Loucy (cell line): ENCODE results near the gene RSPH10B.
"Not testable (repeated sequence)": the region's sequence is repeated elsewhere in the genome, so short reads cannot be mapped to it uniquely, and the experiment has no call there.

Experiments
- H2AFZ ChIP-seq: fragments of 200-600 bp; sonication (generic); 2 replicates; pipeline ENCODE4 v1.6.0; 2016; ENCODE audit warnings: antibody characterized with exemption, mild to moderate bottlenecking, low read length, moderate library complexity
- H3F3A ChIP-seq: fragments of 200-600 bp; 2 replicates; pipeline ENCODE4 v1.6.0; 2016; ENCODE audit warnings: antibody characterized with exemption, low read depth, mild to moderate bottlenecking
- H3K27me3 ChIP-seq: fragments of 200-600 bp; sonication (generic); 2 replicates; pipeline ENCODE4 v1.6.1; 2014; ENCODE audit warnings: low read length, mild to moderate bottlenecking; ENCODE audit not compliant: insufficient read depth, poor library complexity, severe bottlenecking
- H3K36me3 ChIP-seq: fragments of 200-600 bp; sonication (generic); 2 replicates; pipeline ENCODE4 v1.6.1; 2016; ENCODE audit warnings: low read length; ENCODE audit not compliant: insufficient read depth
- H3K4me1 ChIP-seq: fragments of 200-600 bp; sonication (generic); 2 replicates; pipeline ENCODE4 v1.5.1; 2014; ENCODE audit warnings: low read length, mild to moderate bottlenecking; ENCODE audit not compliant: insufficient read depth, poor library complexity, severe bottlenecking
- H3K4me2 ChIP-seq: fragments of 200-600 bp; sonication (generic); 2 replicates; pipeline ENCODE4 v1.6.0; 2014; ENCODE audit warnings: antibody characterized with exemption, low read length, low read depth, mild to moderate bottlenecking; ENCODE audit not compliant: poor library complexity, severe bottlenecking
- H3K4me3 ChIP-seq: fragments of 200-600 bp; sonication (generic); 2 replicates; pipeline ENCODE4 v1.5.1; 2014; ENCODE audit warnings: low read length, mild to moderate bottlenecking, mixed read lengths; ENCODE audit not compliant: poor library complexity, severe bottlenecking
- H3K79me2 ChIP-seq: fragments of 200-600 bp; sonication (generic); 2 replicates; pipeline ENCODE4 v1.6.1; 2014; ENCODE audit warnings: low read length; ENCODE audit not compliant: insufficient read depth
- H3K9ac ChIP-seq: fragments of 200-600 bp; sonication (generic); 2 replicates; pipeline ENCODE4 v1.6.0; 2014; ENCODE audit warnings: mild to moderate bottlenecking, low read depth, low read length, moderate library complexity; ENCODE audit not compliant: poor library complexity, severe bottlenecking
- H3K9me2 ChIP-seq: fragments of 200-600 bp; sonication (generic); replicated peaks from 2 replicates; pipeline ENCODE4 v1.6.1; 2016; ENCODE audit warnings: low read depth, low read length, mixed read lengths
- H3K9me3 ChIP-seq: fragments of 200-600 bp; sonication (generic); 2 replicates; pipeline ENCODE4 v1.6.1; 2014; ENCODE audit warnings: mild to moderate bottlenecking, antibody characterized with exemption, low read length, low read depth; ENCODE audit not compliant: insufficient read depth
- H4K20me1 ChIP-seq: fragments of 200-600 bp; sonication (generic); 2 replicates; pipeline ENCODE4 v1.6.0; 2014; ENCODE audit warnings: antibody characterized with exemption, low read length, mild to moderate bottlenecking; ENCODE audit not compliant: insufficient read depth, poor library complexity, severe bottlenecking
- EZH2phosphoT487 ChIP-seq: fragments of 200-600 bp; IDR thresholded peaks from 2 replicates; pipeline ENCODE4 v1.6.1; 2018; ENCODE audit warnings: antibody characterized with exemption, mild to moderate bottlenecking, moderate library complexity, borderline replicate concordance
- TF ChIP-seq, protein P1 (sequence below): fragments of 200-600 bp; sonication (generic); conservative IDR thresholded peaks from 2 replicates; pipeline ENCODE4 v1.5.1; 2014; ENCODE audit warnings: mild to moderate bottlenecking, antibody characterized with exemption, low read length

RSPH10B gene

DNA sequence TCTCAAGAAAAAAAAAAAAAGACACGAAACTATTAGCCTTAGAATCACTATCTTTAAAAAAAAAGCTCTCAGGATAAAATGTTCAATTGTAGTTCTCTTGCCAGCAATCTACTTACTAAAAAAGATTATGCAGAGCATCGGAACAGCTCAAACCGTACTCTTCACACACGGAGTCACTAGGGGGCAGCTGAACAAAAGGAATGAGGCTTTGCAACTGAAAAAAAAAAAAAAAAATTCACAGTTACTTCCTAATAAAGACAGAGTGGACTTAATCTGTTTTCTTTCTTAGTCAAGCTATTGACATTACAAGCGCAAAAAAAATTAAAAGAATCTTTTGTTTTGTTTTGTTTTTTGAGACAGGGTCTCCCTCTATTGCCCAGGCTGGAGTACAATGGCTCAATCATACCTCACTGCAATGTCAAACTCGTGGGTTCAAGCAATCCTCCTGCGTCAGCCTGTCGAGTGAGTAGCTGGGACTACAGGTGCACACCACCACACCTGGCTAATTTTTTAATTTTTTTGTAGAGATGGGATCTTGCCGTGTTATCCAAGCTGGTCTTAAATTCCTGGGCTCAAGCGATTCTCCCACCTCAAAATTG is 26.8 kb upstream of the RSPH10B start:
- Histone ChIP-seq H2AFZ (no peak overlapping the region), H3K9ac (no peak overlapping the region), H3K79me2 (no peaks in the 10 kb centered on the region), H3K36me3 (peaks cover 36% of the 10 kb centered on the region; the same call in 1 of the 2 replicates), H3K4me1 (no peaks in the 10 kb centered on the region), H3K4me2 (no peak overlapping the region), H3K9me2 (no peaks in the 10 kb centered on the region), H4K20me1 (no peaks in the 10 kb centered on the region), H3K27me3 (no peaks in the 10 kb centered on the region), H3K9me3 (no peaks in the 10 kb centered on the region), H3K4me3 (no peak overlapping the region), H3F3A (no peaks in the 10 kb centered on the region)
- TF ChIP-seq EZH2phosphoT487: no peak
- TF ChIP-seq, protein P1, sequence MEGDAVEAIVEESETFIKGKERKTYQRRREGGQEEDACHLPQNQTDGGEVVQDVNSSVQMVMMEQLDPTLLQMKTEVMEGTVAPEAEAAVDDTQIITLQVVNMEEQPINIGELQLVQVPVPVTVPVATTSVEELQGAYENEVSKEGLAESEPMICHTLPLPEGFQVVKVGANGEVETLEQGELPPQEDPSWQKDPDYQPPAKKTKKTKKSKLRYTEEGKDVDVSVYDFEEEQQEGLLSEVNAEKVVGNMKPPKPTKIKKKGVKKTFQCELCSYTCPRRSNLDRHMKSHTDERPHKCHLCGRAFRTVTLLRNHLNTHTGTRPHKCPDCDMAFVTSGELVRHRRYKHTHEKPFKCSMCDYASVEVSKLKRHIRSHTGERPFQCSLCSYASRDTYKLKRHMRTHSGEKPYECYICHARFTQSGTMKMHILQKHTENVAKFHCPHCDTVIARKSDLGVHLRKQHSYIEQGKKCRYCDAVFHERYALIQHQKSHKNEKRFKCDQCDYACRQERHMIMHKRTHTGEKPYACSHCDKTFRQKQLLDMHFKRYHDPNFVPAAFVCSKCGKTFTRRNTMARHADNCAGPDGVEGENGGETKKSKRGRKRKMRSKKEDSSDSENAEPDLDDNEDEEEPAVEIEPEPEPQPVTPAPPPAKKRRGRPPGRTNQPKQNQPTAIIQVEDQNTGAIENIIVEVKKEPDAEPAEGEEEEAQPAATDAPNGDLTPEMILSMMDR: peak; percentile 75

- not testable (repeated sequence) for H3K79me2 ChIP-seq, H4K20me1 ChIP-seq, H3K9me3 ChIP-seq, H3K27me3 ChIP-seq, H2AFZ ChIP-seq, H3K4me2 ChIP-seq, H3F3A ChIP-seq, H3K4me1 ChIP-seq, H3K9ac ChIP-seq, H3K4me3 ChIP-seq, H3K36me3 ChIP-seq, H3K9me2 ChIP-seq
Measured at GRCh38 chr7:5987061-5987460, 16.6 kb upstream of the RSPH10B start.

DNA sequence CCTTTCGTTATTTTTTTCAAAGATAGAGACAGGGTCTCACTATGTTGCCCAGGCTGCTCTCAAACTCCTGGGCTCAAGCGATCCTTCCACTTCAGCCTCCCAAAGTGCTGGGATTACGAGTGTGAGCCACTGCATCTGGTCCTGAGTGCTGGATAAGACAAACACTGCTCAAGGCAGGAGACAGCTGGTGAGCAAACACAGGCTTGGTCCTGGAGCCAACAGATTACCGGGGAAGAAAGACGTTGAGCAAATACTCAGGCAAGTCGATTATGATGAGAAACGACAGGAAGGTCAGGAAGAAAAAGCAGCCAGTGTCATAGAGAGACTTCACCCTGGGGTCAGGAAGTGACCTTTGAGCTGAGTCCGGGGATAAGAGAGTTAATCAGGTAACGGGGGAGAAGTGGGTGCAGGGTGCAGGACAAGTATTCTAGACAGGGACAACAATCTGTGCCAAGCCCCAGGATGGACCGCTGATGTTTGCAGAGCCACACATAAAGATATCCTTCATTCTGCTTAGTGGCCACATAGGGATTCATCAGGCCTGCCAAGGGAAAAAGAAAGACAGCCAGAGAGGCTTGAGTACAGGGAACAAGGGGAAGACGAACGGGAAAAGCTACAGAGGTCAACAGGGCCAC is 9.3 kb upstream of the RSPH10B start:
- not testable (repeated sequence) for H3K4me3 ChIP-seq, H3K79me2 ChIP-seq, H3K9ac ChIP-seq, H3K27me3 ChIP-seq, H2AFZ ChIP-seq, H3K4me1 ChIP-seq, H3F3A ChIP-seq, H4K20me1 ChIP-seq, H3K9me3 ChIP-seq, H3K36me3 ChIP-seq, H3K9me2 ChIP-seq, H3K4me2 ChIP-seq

DNA sequence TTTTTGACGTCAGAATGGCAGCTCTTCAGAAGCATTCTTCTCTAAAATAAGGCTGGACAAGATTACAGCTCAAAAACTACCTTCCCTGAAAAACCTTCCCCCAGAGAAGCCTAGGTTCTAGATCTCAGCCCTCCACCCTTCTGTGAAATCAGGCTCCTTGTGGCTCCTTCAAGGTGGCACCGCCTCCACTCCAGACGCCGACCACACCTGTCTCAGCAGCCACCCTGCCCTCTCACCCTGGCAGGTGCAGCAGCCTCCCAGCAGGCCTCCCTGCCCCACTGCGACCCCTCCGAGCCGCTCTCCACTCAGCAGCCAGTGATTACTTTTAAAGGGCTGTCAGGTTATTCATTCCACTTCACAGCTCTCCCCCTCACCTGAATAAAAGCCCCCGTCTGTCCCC is 3.1 kb upstream of the RSPH10B start:
- not testable (repeated sequence) for H3K4me1 ChIP-seq, H3K9ac ChIP-seq, H3K4me3 ChIP-seq, H3K36me3 ChIP-seq, H3K27me3 ChIP-seq, H2AFZ ChIP-seq, H3K9me2 ChIP-seq, H4K20me1 ChIP-seq, H3K79me2 ChIP-seq, H3K9me3 ChIP-seq, H3K4me2 ChIP-seq, H3F3A ChIP-seq

DNA sequence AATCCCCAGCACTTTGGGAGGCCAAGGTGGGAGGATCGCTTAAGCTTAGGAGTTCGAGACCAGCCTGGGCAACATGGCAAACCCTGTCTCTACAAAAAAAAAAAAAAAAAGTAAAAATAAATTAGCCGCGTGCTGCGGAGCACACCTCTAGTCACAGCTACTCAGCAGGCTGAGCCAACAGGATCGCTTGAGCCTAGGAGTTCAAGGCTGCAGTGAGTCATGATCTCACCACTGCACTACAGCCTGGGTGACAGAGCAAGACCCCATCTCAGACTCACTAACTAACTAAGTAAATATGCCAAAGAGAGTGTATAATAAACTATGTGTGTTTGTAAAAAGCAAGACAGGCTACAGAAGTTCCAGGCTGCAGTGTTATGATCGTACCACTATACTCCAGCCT is 6.7 kb downstream of the RSPH10B start:
- H3K79me2 ChIP-seq, H3K9me3 ChIP-seq, H4K20me1 ChIP-seq, H2AFZ ChIP-seq, H3K9ac ChIP-seq, H3K4me2 ChIP-seq, H3K9me2 ChIP-seq, H3K36me3 ChIP-seq, H3F3A ChIP-seq, H3K4me3 ChIP-seq, H3K27me3 ChIP-seq, H3K4me1 ChIP-seq: not testable (repeated sequence)

GRCh38 chr7:5963205-5963604 is 7.3 kb downstream of the RSPH10B start:
- not testable (repeated sequence) for H4K20me1 ChIP-seq, H3K4me1 ChIP-seq, H3K36me3 ChIP-seq, H2AFZ ChIP-seq, H3F3A ChIP-seq, H3K4me3 ChIP-seq, H3K79me2 ChIP-seq, H3K9me3 ChIP-seq, H3K27me3 ChIP-seq, H3K9ac ChIP-seq, H3K9me2 ChIP-seq, H3K4me2 ChIP-seq
